Measurements from ENCODE around the gene ARHGAP27. TPM values are rescaled to one million over a fixed set of nuclear protein-coding genes. Genes with fewer than 3 reads are reported as not detected.
A peak's percentile ranks its signal among the peaks of the same experiment; 100 is the strongest.
"Not testable (repeated sequence)": the region's sequence is repeated elsewhere in the genome, so short reads cannot be mapped to it uniquely, and the experiment has no call there.

ARHGAP27 gene
- total RNA-seq, 1 experiment from 2014 or later = 104 TPM

DNA sequence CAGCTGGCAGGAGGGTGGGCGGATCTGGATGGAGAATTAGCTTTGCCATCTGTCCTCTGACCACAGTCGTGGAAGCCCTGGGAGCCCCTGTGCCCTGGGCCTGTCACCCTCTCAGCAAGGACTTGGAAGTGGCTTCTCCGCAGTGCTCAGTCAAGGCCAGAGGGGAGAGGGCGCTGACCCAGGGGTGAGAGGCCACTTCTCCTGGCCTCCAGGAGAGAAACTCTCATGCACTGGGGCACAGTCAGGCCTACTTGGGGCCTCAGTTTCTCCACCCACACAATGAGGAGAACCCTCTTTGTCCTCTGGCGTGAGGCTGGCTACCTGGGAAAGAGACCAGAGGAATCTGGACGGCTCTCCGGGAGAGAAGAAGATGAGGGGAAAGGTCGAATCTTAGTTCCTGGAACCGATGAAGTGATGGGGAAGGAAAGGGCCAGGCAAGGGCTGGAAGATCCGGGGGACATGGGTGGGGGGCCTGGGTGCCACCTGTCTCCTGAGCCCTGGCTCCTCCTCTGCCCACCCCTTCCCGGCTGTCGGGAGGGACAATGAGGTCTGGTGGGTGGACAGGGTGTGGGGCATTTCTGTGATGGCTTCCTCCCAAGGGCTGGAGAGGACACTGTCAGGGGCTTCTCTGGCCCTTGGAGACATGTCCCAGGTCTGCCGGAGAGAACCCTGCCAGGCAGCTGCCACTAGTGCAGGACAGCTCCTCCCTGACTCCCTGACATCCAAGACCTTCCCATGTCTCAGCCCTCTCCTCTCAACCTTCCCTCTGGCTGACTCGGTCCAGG, 9.0 kb upstream of the ARHGAP27 start:
- no peak overlapping the region for H3K4me3 Mint-ChIP-seq (ENCODE audit: low read depth, unreplicated experiment)
- peaks cover 73% of the 10 kb centered on the region for H3K36me3 Mint-ChIP-seq (ENCODE audit: insufficient read depth, unreplicated experiment)
- no peak for DNase-seq
- H3K27me3 Mint-ChIP-seq (ENCODE audit: unreplicated experiment) = no peaks in the 10 kb centered on the region
- TF ChIP-seq, protein P1, sequence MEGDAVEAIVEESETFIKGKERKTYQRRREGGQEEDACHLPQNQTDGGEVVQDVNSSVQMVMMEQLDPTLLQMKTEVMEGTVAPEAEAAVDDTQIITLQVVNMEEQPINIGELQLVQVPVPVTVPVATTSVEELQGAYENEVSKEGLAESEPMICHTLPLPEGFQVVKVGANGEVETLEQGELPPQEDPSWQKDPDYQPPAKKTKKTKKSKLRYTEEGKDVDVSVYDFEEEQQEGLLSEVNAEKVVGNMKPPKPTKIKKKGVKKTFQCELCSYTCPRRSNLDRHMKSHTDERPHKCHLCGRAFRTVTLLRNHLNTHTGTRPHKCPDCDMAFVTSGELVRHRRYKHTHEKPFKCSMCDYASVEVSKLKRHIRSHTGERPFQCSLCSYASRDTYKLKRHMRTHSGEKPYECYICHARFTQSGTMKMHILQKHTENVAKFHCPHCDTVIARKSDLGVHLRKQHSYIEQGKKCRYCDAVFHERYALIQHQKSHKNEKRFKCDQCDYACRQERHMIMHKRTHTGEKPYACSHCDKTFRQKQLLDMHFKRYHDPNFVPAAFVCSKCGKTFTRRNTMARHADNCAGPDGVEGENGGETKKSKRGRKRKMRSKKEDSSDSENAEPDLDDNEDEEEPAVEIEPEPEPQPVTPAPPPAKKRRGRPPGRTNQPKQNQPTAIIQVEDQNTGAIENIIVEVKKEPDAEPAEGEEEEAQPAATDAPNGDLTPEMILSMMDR (IDR thresholded peaks at IDR 0.05; ENCODE audit: unreplicated experiment) = no peak
- peak overlapping the region; percentile 56 for H3K27ac Mint-ChIP-seq (ENCODE audit: unreplicated experiment)
- intact Hi-C loops (cut with micrococcal nuclease; ENCODE audit: unreplicated experiment) = no loop called here
- no TSS peak for BruUV-seq (replicated peaks)
- H3K9me3 Mint-ChIP-seq (ENCODE audit: low read depth, unreplicated experiment) = no peaks in the 10 kb centered on the region
- CTCF ChIA-PET = interaction anchor here (1.9 kb wide), 1 partner anchor 11 kb away, joined by 10 read pairs; no protein-coding TSS in a partner anchor
- H3K4me1 Mint-ChIP-seq (ENCODE audit: low read depth, unreplicated experiment) = peaks cover 58% of the 10 kb centered on the region

GRCh38 chr17:45440839-45441515, 8.3 kb upstream of the ARHGAP27 start:
- H3K9me3 Mint-ChIP-seq (ENCODE audit: low read depth, unreplicated experiment); DNase-seq; intact Hi-C loops (cut with micrococcal nuclease; ENCODE audit: unreplicated experiment); H3K27me3 Mint-ChIP-seq (ENCODE audit: unreplicated experiment); BruUV-seq (replicated peaks): not testable (repeated sequence)
- H3K4me1 Mint-ChIP-seq (ENCODE audit: low read depth, unreplicated experiment) = peaks cover 54% of the 10 kb centered on the region
- peak overlapping the region; percentile 34 for H3K4me3 Mint-ChIP-seq (ENCODE audit: low read depth, unreplicated experiment)
- CTCF ChIA-PET = interaction anchor here (0.6 to 1.9 kb wide), 2 partner anchors 10 to 16 kb away, joined by 3 to 10 read pairs; no protein-coding TSS in a partner anchor
- H3K36me3 Mint-ChIP-seq (ENCODE audit: insufficient read depth, unreplicated experiment) = peaks cover 76% of the 10 kb centered on the region
- peak overlapping the region; percentile 66 for H3K27ac Mint-ChIP-seq (ENCODE audit: unreplicated experiment)

DNA sequence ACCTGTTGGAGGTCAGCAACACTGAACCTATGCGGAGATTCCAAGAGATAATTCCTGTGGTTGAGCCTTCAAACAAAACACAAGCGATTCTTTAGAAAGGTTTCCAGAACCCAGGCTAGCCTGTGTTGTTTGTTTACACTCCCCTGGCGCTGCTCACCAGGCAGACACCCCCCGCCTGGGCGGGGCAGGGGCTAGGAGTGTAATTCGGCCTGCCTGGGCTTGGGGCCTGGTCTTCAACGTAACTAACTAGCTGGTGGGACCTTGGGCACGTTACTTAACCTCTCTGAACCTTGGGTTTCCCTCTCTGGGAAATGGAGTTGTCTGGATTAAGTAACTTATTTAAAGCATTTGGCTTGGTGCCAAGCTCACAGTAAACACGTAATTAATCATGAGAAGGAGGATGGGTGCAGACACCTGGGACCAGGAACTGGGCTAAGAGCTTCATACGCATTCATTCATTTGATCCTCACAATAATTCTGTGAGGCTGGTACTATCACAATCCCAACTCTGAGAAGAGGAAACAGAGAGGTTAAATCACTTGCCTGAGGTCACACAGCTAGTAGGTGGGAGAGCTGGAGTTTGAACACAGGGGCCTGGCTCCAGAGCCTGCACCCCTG, 7.6 kb upstream of the ARHGAP27 start:
- Mint-ChIP-seq H3K27ac (ENCODE audit: unreplicated experiment) (peak overlapping the region; percentile 66), H3K36me3 (ENCODE audit: insufficient read depth, unreplicated experiment) (peaks cover 78% of the 10 kb centered on the region), H3K27me3 (ENCODE audit: unreplicated experiment) (no peaks in the 10 kb centered on the region), H3K4me1 (ENCODE audit: low read depth, unreplicated experiment) (peaks cover 46% of the 10 kb centered on the region), H3K9me3 (ENCODE audit: low read depth, unreplicated experiment) (no peaks in the 10 kb centered on the region), H3K4me3 (ENCODE audit: low read depth, unreplicated experiment) (peak overlapping the region; percentile 34)
- intact Hi-C loops (cut with micrococcal nuclease; ENCODE audit: unreplicated experiment) = no loop called here
- no TSS peak for BruUV-seq (replicated peaks)
- peak; percentile 82 for DNase-seq
- CTCF ChIA-PET = interaction anchor here (0.6 to 1.9 kb wide), 2 partner anchors 9 to 15 kb away, joined by 3 to 10 read pairs; no protein-coding TSS in a partner anchor
- TF ChIP-seq, protein P1 (IDR thresholded peaks at IDR 0.05; ENCODE audit: unreplicated experiment) = no peak

- H3K4me1 Mint-ChIP-seq (ENCODE audit: low read depth, unreplicated experiment) = peaks cover 38% of the 10 kb centered on the region
- intact Hi-C loops (cut with micrococcal nuclease; ENCODE audit: unreplicated experiment) = no loop called here
- DNase-seq = peak; percentile 71
- H3K27ac Mint-ChIP-seq (ENCODE audit: unreplicated experiment) = peak overlapping the region; percentile 66
- H3K36me3 Mint-ChIP-seq (ENCODE audit: insufficient read depth, unreplicated experiment) = peaks cover 79% of the 10 kb centered on the region
- TF ChIP-seq, protein P1 (IDR thresholded peaks at IDR 0.05; ENCODE audit: unreplicated experiment) = peak; percentile 24
- CTCF ChIA-PET = interaction anchor here (0.7 kb wide), 1 partner anchor 1961 kb away, joined by 3 read pairs; no protein-coding TSS in a partner anchor
- no peak overlapping the region for H3K4me3 Mint-ChIP-seq (ENCODE audit: low read depth, unreplicated experiment)
- H3K27me3 Mint-ChIP-seq (ENCODE audit: unreplicated experiment) = no peaks in the 10 kb centered on the region
- BruUV-seq (replicated peaks) = no TSS peak
- no peaks in the 10 kb centered on the region for H3K9me3 Mint-ChIP-seq (ENCODE audit: low read depth, unreplicated experiment)
These were observed 6.4 kb upstream of the ARHGAP27 start for GRCh38 chr17:45438931-45439610.

Data from Calu3 (cell line).